Measurements from ENCODE around the gene SNTN.

The SNTN gene

DNA sequence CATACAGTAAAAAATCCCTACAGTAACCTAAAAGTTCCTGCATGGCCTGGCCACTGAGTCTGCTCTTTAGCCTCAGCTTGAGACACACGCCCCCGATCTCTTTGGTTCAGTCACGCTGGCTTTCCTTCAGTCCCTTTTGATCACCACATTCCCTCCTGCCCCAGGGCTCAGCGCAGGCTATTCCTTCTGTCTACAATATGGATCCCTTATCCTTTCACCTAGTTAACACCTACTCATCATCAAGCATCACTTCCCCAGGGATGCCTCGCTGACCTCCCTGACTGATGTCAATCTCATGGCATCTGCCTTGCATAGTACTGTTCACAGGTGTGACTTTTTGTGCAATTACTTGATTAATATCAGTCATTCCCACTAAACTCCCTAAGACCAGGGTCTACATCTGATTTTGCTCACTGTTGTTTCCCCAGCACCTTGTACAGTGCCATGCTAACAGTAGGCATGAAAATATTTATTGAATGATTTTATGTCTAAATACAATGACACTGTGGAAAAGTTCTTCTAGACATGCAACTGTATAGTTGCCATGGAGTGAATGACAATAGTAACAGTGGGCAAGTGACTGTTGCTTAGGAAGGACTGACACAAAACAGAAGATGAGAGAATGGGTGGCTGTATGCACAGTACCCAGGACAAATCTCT is at the start of gene SNTN:
Gene SNTN (plus strand): TSS at position 610 of the 660 bp plus-strand sequence. CDS start 13 bp downstream, at position 623.
- H3K4me3 ChIP-seq (ENCODE audit: low read depth, low read length), result no peak within 1 kb of the TSS
- TF ChIP-seq, protein P1, sequence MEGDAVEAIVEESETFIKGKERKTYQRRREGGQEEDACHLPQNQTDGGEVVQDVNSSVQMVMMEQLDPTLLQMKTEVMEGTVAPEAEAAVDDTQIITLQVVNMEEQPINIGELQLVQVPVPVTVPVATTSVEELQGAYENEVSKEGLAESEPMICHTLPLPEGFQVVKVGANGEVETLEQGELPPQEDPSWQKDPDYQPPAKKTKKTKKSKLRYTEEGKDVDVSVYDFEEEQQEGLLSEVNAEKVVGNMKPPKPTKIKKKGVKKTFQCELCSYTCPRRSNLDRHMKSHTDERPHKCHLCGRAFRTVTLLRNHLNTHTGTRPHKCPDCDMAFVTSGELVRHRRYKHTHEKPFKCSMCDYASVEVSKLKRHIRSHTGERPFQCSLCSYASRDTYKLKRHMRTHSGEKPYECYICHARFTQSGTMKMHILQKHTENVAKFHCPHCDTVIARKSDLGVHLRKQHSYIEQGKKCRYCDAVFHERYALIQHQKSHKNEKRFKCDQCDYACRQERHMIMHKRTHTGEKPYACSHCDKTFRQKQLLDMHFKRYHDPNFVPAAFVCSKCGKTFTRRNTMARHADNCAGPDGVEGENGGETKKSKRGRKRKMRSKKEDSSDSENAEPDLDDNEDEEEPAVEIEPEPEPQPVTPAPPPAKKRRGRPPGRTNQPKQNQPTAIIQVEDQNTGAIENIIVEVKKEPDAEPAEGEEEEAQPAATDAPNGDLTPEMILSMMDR (conservative IDR thresholded peaks at IDR 0.05; ENCODE audit: low read depth, low read length), result no peak
- no peak for DNase-seq (ENCODE audit: low read depth)

DNA sequence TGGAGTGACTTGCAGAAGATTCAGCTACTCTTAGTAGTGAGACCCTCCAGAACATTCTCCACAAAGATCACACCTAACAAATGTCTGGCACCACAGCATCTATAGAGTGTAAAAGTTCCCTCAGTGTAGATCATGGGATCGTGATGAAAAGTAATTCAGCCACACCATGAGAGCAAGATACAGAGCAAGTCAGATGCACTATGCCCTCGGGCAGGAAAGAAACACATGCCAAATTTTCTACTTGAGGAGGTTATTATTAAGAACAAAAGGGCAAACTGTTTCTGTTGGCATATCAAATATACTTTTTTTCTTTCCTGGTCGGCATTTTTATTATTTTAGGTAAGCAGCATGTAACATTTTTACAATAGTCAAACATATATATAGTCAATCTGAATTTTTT is 44.8 kb upstream of the SNTN start:
- no peak for DNase-seq (ENCODE audit: low read depth)
- TF ChIP-seq, protein P1 (conservative IDR thresholded peaks at IDR 0.05; ENCODE audit: low read depth, low read length), result no peak
- no peak overlapping the region for H3K4me3 ChIP-seq (ENCODE audit: low read depth, low read length)

DNA sequence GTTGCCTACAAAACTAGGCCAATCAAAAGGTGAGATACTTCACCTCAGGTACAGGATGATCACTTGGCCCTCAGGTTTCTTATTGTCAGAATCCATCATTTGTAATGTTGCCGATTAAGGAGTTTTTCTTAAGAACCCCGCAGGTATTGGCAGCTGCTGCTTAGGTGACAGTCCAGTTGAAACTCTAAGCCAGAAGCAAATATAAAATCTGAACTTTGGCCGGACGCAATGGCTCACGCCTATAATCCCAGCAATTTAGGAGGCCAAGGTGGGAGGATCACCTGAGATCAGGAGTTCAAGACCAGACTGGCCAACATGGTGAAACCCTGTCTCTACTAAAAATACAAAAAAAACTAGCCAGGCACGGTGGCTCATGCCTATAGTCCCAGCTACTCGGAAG is 43.1 kb upstream of the SNTN start:
- TF ChIP-seq, protein P1 (conservative IDR thresholded peaks at IDR 0.05; ENCODE audit: low read depth, low read length), result no peak
- DNase-seq (ENCODE audit: low read depth), result no peak
- H3K4me3 ChIP-seq (ENCODE audit: low read depth, low read length), result no peak overlapping the region

GRCh38 chr3:63609834-63610233 is 42.6 kb upstream of the SNTN start:
- no peak for DNase-seq (ENCODE audit: low read depth)
- TF ChIP-seq, protein P1 (conservative IDR thresholded peaks at IDR 0.05; ENCODE audit: low read depth, low read length), result no peak
- H3K4me3 ChIP-seq (ENCODE audit: low read depth, low read length), result no peak overlapping the region

DNA sequence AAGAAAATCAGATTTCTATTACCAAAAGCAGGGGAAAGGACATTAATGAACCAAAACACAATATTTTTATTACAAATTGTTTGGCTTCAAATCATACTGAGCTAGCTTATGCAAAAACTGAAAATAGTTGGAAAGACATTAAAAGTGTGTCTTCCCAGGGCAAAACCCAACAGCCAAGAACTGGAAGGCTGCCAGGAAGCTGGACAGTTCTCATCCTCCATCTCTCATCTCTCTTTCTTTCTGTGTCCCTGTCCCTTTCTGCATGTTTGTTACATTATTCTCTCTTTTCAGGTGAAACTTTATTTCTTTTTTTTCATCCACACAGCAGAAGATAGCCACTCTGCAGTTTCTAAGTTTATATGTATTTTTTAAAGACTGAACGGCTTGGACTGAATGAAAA is 41.1 kb upstream of the SNTN start:
- TF ChIP-seq, protein P1 (conservative IDR thresholded peaks at IDR 0.05; ENCODE audit: low read depth, low read length), result no peak
- DNase-seq (ENCODE audit: low read depth), result no peak
- H3K4me3 ChIP-seq (ENCODE audit: low read depth, low read length), result no peak overlapping the region

GRCh38 chr3:63613561-63613960 is 38.9 kb upstream of the SNTN start:
- DNase-seq (ENCODE audit: low read depth), result no peak
- H3K4me3 ChIP-seq (ENCODE audit: low read depth, low read length), result no peak overlapping the region
- TF ChIP-seq, protein P1 (conservative IDR thresholded peaks at IDR 0.05; ENCODE audit: low read depth, low read length), result no peak

DNA sequence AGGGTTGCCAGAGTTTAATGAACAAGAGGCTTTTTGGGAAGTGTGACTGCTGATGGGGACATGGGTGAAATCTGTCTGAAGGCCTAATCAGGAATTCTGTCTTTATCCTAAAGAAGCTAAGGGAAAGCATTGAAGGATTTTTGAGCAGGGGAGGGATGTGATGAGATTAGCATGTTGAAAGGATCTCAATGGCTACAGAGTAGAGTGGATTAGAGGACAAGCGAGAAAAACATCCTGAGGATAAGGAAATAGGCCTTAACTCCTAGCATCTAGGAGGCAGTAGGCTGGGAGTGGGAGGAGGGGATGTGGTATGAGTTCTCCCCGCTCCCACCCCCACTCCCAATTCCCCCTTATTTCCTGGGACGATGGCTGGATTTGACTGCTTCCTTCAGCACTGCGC is 35.1 kb upstream of the SNTN start:
- H3K4me3 ChIP-seq (ENCODE audit: low read depth, low read length), result no peak overlapping the region
- TF ChIP-seq, protein P1 (conservative IDR thresholded peaks at IDR 0.05; ENCODE audit: low read depth, low read length), result no peak
- no peak for DNase-seq (ENCODE audit: low read depth)
